CD14-positive monocyte (primary cell): ENCODE results near the gene OR51B2. TPM values are rescaled to one million over a fixed set of nuclear protein-coding genes. Genes with fewer than 3 reads are reported as not detected.

ENCODE experiments used
- DNase-seq, 3 donors: peaks; one replicate each; pipeline ENCODE4 v3.0.0-alpha.2; 2011 to 2022
- H2AFZ ChIP-seq: 2 replicates; pipeline ENCODE4 v1.6.0; 2012; ENCODE audit warnings: mild to moderate bottlenecking, low read depth, low read length, inconsistent platforms; ENCODE audit not compliant: insufficient read depth, poor library complexity, severe bottlenecking
- H3K27ac ChIP-seq, 2 donors: 1 replicate in 1 of 2; 2 replicates in 1 of 2; pipeline ENCODE4 v1.5.1; 2012 to 2013; ENCODE audit warnings: low read length in 2 of 2, control low read depth in 1 of 2, inconsistent platforms in 1 of 2, low read depth in 1 of 2, mild to moderate bottlenecking in 1 of 2
- H3K27me3 ChIP-seq, 2 donors: one replicate each; pipeline versions ENCODE4 v1.6.0 to v1.6.1; 2011 to 2013; ENCODE audit warnings: low read length in 2 of 2; ENCODE audit not compliant: control insufficient read depth in 2 of 2, insufficient read depth in 2 of 2
- H3K36me3 ChIP-seq, 2 donors: replicated peaks in 1 of 2; 1 replicate in 1 of 2; 2 replicates in 1 of 2; pipeline versions ENCODE4 v1.5.1 to v1.6.1; 2012 to 2013; ENCODE audit warnings: low read length in 2 of 2, control low read depth in 1 of 2, inconsistent platforms in 1 of 2, mild to moderate bottlenecking in 1 of 2; ENCODE audit not compliant: insufficient read depth in 2 of 2, control insufficient read depth in 1 of 2
- H3K4me1 ChIP-seq, 2 donors: 1 replicate in 1 of 2; 2 replicates in 1 of 2; pipeline versions ENCODE4 v1.5.1 to v1.6.1; 2012 to 2013; ENCODE audit warnings: low read length in 2 of 2, control low read depth in 1 of 2, inconsistent platforms in 1 of 2, mild to moderate bottlenecking in 1 of 2, moderate library complexity in 1 of 2; ENCODE audit not compliant: insufficient read depth in 2 of 2, control insufficient read depth in 1 of 2
- H3K4me2 ChIP-seq: replicated peaks from 2 replicates; pipeline ENCODE3; 2012; ENCODE audit warnings: low read length, moderate library complexity, mild to moderate bottlenecking; ENCODE audit not compliant: poor library complexity, severe bottlenecking; ENCODE audit errors: extremely low read depth
- H3K4me3 ChIP-seq, 3 experiments: fragments of 200-600 bp in 1 of 3; sonication (generic) in 1 of 3; replicated peaks in 1 of 3; 1 replicate in 2 of 3; 2 replicates in 1 of 3; pipeline ENCODE4 v1.5.1; 2011 to 2013; ENCODE audit warnings: low read length in 3 of 3, mild to moderate bottlenecking in 3 of 3, control low read depth in 2 of 3, low read depth in 2 of 3, inconsistent platforms in 1 of 3, moderate library complexity in 1 of 3
- H3K79me2 ChIP-seq: 2 replicates; pipeline ENCODE4 v1.6.0; 2012; ENCODE audit warnings: mild to moderate bottlenecking, control low read depth, inconsistent platforms, low read length, moderate library complexity; ENCODE audit not compliant: insufficient read depth
- H3K9ac ChIP-seq: 2 replicates; pipeline ENCODE4 v1.6.0; 2017; ENCODE audit warnings: low read length, mild to moderate bottlenecking; ENCODE audit not compliant: insufficient read depth, poor library complexity, severe bottlenecking
- H3K9me3 ChIP-seq, 2 donors: replicated peaks in 1 of 2; 1 replicate in 1 of 2; 2 replicates in 1 of 2; pipeline versions ENCODE4 v1.5.1 to v1.6.1; 2012 to 2013; ENCODE audit warnings: low read length in 2 of 2, control low read depth in 1 of 2; ENCODE audit not compliant: control insufficient read depth in 1 of 2, insufficient read depth in 1 of 2
- H4K20me1 ChIP-seq: 2 replicates; pipeline ENCODE4 v1.6.0; 2012; ENCODE audit warnings: mild to moderate bottlenecking, low read length, control low read depth, moderate library complexity; ENCODE audit not compliant: insufficient read depth
- H3K27ac Mint-ChIP-seq, 7 donors: one replicate each; pipeline ENCODE4 v1.8.0; 2020; ENCODE audit warnings: mild to moderate bottlenecking in 7 of 7, mixed read lengths in 7 of 7, moderate library complexity in 6 of 7, inconsistent platforms in 2 of 7
- H3K27me3 Mint-ChIP-seq, 3 donors: one replicate each; pipeline ENCODE4 v1.8.0; 2021 to 2022; ENCODE audit warnings: low read depth in 3 of 3, mild to moderate bottlenecking in 3 of 3, mixed read lengths in 3 of 3, moderate library complexity in 3 of 3, inconsistent platforms in 1 of 3
- H3K36me3 Mint-ChIP-seq, 2 donors: one replicate each; pipeline ENCODE4 v1.8.0; 2020; ENCODE audit warnings: mixed read lengths in 2 of 2, inconsistent platforms in 1 of 2, mild to moderate bottlenecking in 1 of 2
- H3K4me1 Mint-ChIP-seq: one replicate; pipeline ENCODE4 v1.8.0; 2020; ENCODE audit warnings: mild to moderate bottlenecking, mixed read lengths
- H3K4me3 Mint-ChIP-seq, 2 donors: one replicate each; pipeline ENCODE4 v1.8.0; 2020; ENCODE audit warnings: mild to moderate bottlenecking in 2 of 2, mixed read lengths in 2 of 2, moderate library complexity in 1 of 2
- H3K9me3 Mint-ChIP-seq, 7 donors: one replicate each; pipeline ENCODE4 v1.8.0; 2020 to 2022; ENCODE audit warnings: mixed read lengths in 7 of 7, mild to moderate bottlenecking in 6 of 7, moderate library complexity in 6 of 7, inconsistent platforms in 2 of 7
- CTCF ChIP-seq: fragments of 200-600 bp; IDR thresholded peaks from one replicate; pipeline ENCODE4 v1.8.0; 2022; ENCODE audit warnings: antibody characterized with exemption, mild to moderate bottlenecking
- WGBS: methylation state at CpG from one replicate; pipeline ENCODE4 v1.1.5; 2013; ENCODE audit warnings: missing lambda C conversion rate; ENCODE audit not compliant: insufficient coverage; 5-methylcytosine and 5-hydroxymethylcytosine counted together
- intact Hi-C, 2 donors: fragments of 100-400 bp; cut with micrococcal nuclease; formaldehyde crosslinking; loops; one replicate each; pipeline versions ENCODE4 v1.15.0 to v1.15.1; 2023
- polyA plus RNA-seq, 3 donors: library from polyadenylated mRNA; depleted of rRNA in 1 of 3; unstranded in 2 of 3; stranded (reverse) in 1 of 3; fragments of 300-500 nt in 2 of 3; fragments of >200 nt in 1 of 3; fragmentation: Illumina TruSeq in 2 of 3; gene quantifications; 1 replicate in 2 of 3; 2 replicates in 1 of 3; pipeline ENCODE4 v1.2.3, GENCODE V29; 2012 to 2021

Gene OR51B2
- polyA plus RNA-seq, 3 donors = not detected

- Mint-ChIP-seq H3K36me3 (no peaks in the 10 kb centered on the region), H3K27me3 (peaks cover 0 to 3% (median 1%) of the 10 kb centered on the region in 3 donors), H3K9me3 (peaks cover 0 to 3% (median 0%) of the 10 kb centered on the region in 7 donors), H3K4me3 (no peak overlapping the region), H3K4me1 (peaks cover under 1% of the 10 kb centered on the region), H3K27ac (no peak overlapping the region)
- Histone ChIP-seq H3K9ac (no peak overlapping the region), H3K27me3 (no peaks in the 10 kb centered on the region), H2AFZ (no peak overlapping the region), H3K4me2 (no peak overlapping the region), H3K4me3 (no peak overlapping the region), H3K79me2 (no peaks in the 10 kb centered on the region), H4K20me1 (no peaks in the 10 kb centered on the region), H3K36me3 (no peaks in the 10 kb centered on the region), H3K9me3 (no peaks in the 10 kb centered on the region), H3K4me1 (peaks cover 0 to under 1% of the 10 kb centered on the region in 2 donors), H3K27ac (no peak overlapping the region)
- 98% methylated on average over 4 of the region's 4 CpGs for WGBS
- no peak for TF ChIP-seq CTCF
- intact Hi-C loops = no loop called here
- DNase-seq = no peak
Measured at GRCh38 chr11:5285703-5286340, 38.3 kb downstream of the OR51B2 start.

- H4K20me1 ChIP-seq = no peaks in the 10 kb centered on the region
- 90% methylated on average over 2 of the region's 2 CpGs for WGBS
- no peak overlapping the region for H3K9ac ChIP-seq
- H3K4me1 ChIP-seq = peaks cover 0 to 4% of the 10 kb centered on the region in 2 donors
- peaks cover 4% of the 10 kb centered on the region for H3K4me1 Mint-ChIP-seq
- peaks cover 0 to 3% (median 3%) of the 10 kb centered on the region in 3 donors for H3K27me3 Mint-ChIP-seq
- no peak overlapping the region for H3K4me3 Mint-ChIP-seq
- H2AFZ ChIP-seq = no peak overlapping the region
- TF ChIP-seq CTCF = no peak
- no peaks in the 10 kb centered on the region for H3K27me3 ChIP-seq
- no peaks in the 10 kb centered on the region for H3K9me3 ChIP-seq
- H3K27ac Mint-ChIP-seq = no peak overlapping the region
- H3K4me2 ChIP-seq = no peak overlapping the region
- H3K79me2 ChIP-seq = no peaks in the 10 kb centered on the region
- no peak overlapping the region for H3K27ac ChIP-seq
- H3K36me3 Mint-ChIP-seq = no peaks in the 10 kb centered on the region
- no peak for DNase-seq
- no peak overlapping the region for H3K4me3 ChIP-seq
- intact Hi-C loops = no loop called here
- peaks cover 0 to 3% (median 0%) of the 10 kb centered on the region in 7 donors for H3K9me3 Mint-ChIP-seq
- no peaks in the 10 kb centered on the region for H3K36me3 ChIP-seq
Measured at GRCh38 chr11:5284637-5285036, 39.5 kb downstream of the OR51B2 start.
